Stimulated activated CD4-positive, alpha-beta T cell treated with anti-CD3 and anti-CD28 coated beads, Interleukin-2, amount 100 ng/mL, for 4 hours (primary cell): ENCODE results near the gene PLPPR3.
"Not testable (repeated sequence)": the region's sequence is repeated elsewhere in the genome, so short reads cannot be mapped to it uniquely, and the experiment has no call there.

ENCODE experiments used
- DNase-seq: peaks from one replicate; pipeline ENCODE4 v3.0.0-alpha.2; 2020; ENCODE audit warnings: low read depth

Gene PLPPR3

GRCh38 chr19:854549-854948 lies 32.8 kb upstream of the PLPPR3 start:
- DNase-seq, result no peak

DNA sequence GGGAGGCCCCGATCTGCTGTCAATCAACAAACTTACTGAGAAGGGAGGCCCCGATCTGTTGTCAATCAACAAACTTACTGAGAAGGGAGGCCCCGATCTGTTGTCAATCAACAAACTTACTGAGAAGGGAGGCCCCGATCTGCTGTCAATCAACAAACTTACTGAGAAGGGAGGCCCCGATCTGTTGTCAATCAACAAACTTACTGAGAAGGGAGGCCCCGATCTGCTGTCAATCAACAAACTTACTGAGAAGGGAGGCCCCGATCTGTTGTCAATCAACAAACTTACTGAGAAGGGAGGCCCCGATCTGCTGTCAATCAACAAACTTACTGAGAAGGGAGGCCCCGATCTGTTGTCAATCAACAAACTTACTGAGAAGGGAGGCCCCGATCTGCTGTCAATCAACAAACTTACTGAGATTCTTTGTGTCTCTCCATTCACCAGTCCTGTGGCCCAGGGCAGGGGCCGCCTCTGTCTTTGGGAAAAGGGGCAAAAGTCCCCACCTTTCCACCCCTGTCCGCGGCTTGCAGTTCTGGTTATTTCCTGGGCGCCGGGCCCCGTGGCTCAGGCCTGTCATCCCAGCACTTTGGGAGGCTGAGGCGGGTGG lies 32.0 kb upstream of the PLPPR3 start:
- not testable (repeated sequence) for DNase-seq

DNA sequence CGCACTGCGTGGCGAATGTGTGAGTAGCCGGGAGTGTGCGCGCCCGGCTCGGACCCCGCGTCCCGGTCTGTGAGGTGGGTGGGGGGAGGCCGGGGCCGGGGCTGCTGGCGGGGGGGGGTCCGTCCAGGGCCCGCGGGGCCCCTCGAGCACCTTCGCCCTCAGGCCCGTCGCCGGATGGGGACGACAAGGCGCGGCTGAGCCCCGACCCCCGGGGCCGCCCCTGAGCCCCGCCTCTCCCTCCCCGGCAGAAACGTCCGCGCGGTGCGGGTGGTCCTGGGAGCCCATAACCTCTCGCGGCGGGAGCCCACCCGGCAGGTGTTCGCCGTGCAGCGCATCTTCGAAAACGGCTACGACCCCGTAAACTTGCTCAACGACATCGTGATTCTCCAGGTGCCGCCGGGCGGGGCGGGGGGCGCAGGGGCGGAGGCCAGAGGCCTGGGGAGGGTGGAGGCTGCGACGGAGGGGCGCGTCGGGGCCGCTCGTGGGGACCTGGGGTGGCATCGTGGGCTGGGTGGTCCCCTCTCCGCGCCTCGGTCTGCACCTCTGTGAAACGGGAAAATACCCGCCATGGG lies 31.3 kb upstream of the PLPPR3 start:
- no peak for DNase-seq

DNA sequence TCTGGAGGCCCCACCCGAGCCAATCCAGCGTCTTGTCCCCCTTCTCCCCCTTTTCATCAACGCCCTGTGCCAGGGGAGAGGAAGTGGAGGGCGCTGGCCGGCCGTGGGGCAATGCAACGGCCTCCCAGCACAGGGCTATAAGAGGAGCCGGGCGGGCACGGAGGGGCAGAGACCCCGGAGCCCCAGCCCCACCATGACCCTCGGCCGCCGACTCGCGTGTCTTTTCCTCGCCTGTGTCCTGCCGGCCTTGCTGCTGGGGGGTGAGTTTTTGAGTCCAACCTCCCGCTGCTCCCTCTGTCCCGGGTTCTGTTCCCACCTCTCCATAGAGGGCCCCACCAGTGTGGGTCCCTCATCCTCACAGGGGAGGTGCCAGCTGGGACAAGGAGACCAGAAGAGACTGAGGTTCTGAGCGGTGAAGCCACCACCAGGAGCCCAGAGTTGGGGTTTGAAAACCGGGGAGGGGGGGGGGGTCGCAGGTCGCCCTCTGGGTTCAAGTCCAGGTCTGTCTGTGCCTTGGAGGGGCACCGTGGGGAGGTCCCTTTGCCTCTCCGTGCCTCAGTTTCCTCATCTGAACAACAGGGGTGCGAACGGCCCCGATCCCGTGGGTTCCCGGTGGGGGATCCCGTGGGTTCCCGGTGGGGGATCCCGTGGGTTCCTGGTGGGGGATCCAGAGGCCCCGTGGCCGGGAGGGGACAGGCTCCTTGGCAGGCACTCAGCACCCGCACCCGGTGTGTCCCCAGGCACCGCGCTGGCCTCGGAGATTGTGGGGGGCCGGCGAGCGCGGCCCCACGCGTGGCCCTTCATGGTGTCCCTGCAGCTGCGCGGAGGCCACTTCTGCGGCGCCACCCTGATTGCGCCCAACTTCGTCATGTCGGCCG lies 30.6 kb upstream of the PLPPR3 start, which contains the start of gene ELANE:
Gene ELANE (plus strand): TSS at position 168 of the 878 bp plus-strand sequence. CDS start 26 bp downstream, at position 194.
- DNase-seq, result no peak

DNA sequence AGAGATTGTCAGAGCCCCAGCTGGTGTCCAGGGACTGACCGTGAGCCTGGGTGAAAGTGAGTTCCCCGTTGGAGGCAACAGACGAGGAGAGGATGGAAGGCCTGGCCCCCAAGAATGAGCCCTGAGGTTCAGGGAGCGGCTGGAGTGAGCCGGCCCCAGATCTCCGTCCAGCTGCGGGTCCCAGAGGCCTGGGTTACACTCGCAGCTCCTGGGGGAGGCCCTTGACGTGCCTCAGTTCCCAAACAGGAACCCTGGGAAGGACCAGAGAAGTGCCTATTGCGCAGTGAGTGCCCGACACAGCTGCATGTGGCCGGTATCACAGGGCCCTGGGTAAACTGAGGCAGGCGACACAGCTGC lies 29.2 kb upstream of the PLPPR3 start:
- DNase-seq, result no peak

DNA sequence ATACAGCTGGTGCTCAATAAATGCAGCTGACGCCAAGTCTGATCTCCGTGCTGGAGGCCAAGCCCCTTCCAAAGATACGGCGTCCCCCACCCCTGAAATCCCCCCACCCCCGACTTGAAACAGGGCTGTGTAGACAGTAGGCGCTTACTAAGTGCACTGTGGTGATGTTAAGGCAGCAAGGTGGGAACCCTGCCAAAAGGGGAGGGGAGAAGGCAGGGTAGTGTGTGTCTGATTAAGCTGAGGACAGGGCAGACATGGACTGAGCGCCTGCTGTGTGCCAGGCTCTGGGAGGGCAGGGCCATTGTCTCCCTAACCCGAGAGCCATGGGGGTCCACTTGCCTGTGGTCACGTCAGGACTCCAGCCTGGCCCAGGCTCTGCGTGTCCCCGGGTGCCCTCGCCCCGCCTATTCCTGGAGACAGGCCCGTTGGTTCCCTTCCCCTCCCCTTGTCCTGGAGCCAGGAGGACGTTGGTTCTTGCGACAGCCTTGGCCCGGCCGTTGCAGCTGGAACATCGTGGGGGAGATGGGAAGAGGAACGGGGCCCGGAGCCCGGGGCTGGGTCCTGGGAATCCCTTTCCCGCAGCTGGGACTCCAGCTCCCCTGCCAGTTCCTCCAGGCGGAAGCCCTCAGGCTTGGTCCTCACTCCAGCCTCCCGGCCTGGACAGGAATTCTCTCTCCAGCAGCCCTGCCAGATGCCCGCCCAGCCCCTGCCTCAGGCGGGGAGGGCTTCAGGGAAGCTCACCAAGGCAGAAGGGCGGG lies 28.6 kb upstream of the PLPPR3 start:
- DNase-seq, result no peak

- DNase-seq, result not testable (repeated sequence)
Observed at GRCh38 chr19:849195-849594, 27.4 kb upstream of the PLPPR3 start.

DNA sequence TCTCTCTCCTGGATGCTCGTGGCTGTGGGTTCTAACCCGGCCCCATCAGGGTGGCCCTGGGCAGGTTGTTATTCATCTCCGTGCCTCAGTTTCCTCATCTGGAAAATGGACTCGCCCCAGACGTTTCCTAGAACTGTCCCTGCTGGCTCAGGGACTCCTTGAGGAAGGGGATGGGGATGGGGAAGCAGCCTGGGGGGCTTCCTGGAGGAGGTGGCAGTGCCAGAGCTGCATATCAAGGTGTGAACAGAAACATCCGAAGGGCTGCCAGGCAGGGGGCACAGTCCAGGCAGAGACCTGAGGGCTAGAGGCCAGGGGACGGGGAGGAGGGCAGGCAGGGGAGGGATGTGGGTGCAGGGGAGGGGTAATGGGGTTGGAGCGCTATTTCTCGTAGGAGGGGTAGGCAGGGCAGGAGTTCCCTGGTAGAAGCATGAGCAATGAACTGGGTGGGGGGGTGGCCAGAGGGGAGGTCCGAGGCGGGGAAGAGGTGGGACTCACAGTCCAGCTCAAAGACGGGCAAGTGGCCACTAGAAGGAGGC lies 26.7 kb upstream of the PLPPR3 start:
- no peak for DNase-seq

DNA sequence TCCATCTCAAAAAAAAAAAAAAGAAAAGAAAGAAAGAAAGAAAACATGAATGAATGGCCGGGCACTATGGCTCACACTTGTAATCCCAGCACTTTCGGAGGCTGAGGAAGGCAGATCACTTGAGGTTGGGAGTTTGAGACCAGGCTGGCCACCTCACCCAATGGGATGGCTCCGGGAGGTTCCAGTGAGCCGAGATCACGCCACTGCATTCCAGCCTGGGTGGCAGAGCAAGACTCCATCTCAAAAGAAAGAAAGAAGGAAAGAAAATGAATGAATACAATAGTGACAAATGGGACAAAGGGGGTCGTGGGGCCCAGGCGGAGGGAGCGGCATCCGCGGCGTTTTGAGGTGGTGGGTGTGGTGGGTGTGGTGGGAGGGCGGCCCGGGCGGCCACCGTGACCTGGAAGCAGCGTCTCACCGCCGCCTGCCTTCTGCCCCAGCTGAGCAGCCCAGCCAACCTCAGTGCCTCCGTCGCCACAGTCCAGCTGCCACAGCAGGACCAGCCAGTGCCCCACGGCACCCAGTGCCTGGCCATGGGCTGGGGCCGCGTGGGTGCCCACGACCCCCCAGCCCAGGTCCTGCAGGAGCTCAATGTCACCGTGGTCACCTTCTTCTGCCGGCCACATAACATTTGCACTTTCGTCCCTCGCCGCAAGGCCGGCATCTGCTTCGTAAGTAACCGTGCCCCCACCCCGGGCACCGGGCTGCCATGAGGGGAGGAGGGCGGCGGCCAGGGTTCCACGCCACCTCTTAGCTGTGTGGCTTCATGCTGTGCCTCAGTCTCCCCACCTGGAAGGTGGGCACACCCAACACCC lies 24.2 kb upstream of the PLPPR3 start:
- DNase-seq, result no peak

GRCh38 chr19:844546-844971 lies 22.8 kb upstream of the PLPPR3 start:
- no peak for DNase-seq

- no peak for DNase-seq
Observed at GRCh38 chr19:843836-844545, 22.2 kb upstream of the PLPPR3 start.

GRCh38 chr19:843180-843835 lies 21.6 kb upstream of the PLPPR3 start:
- no peak for DNase-seq

DNA sequence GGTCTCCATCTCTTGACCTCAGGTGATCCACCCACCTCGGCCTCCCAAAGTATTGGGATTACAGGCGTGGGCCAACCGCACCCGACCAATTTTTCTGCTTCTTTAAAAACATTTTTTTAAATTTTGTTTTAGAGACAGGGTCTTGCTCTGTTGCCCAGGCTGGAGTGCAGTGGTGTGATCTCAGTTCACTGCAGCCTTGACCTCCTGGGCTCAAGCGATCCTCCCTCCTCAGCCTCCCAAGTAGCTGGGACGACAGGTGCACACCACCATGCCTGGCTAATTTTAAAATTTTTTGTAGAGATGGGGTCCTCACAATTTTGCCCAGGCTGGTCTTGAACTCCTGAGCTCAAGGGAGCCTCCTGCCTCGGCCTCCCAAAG lies 21.0 kb upstream of the PLPPR3 start:
- DNase-seq, result not testable (repeated sequence)

- no peak for DNase-seq
Observed at GRCh38 chr19:840519-841206, 18.9 kb upstream of the PLPPR3 start, which contains the start of gene PRTN3. Gene PRTN3, plus strand, starts transcription at chr19:840999. Its CDS starts 10 bp downstream, at chr19:841009.

GRCh38 chr19:835210-835810 lies 13.6 kb upstream of the PLPPR3 start:
- no peak for DNase-seq

GRCh38 chr19:834216-834615 lies 12.5 kb upstream of the PLPPR3 start:
- no peak for DNase-seq

DNA sequence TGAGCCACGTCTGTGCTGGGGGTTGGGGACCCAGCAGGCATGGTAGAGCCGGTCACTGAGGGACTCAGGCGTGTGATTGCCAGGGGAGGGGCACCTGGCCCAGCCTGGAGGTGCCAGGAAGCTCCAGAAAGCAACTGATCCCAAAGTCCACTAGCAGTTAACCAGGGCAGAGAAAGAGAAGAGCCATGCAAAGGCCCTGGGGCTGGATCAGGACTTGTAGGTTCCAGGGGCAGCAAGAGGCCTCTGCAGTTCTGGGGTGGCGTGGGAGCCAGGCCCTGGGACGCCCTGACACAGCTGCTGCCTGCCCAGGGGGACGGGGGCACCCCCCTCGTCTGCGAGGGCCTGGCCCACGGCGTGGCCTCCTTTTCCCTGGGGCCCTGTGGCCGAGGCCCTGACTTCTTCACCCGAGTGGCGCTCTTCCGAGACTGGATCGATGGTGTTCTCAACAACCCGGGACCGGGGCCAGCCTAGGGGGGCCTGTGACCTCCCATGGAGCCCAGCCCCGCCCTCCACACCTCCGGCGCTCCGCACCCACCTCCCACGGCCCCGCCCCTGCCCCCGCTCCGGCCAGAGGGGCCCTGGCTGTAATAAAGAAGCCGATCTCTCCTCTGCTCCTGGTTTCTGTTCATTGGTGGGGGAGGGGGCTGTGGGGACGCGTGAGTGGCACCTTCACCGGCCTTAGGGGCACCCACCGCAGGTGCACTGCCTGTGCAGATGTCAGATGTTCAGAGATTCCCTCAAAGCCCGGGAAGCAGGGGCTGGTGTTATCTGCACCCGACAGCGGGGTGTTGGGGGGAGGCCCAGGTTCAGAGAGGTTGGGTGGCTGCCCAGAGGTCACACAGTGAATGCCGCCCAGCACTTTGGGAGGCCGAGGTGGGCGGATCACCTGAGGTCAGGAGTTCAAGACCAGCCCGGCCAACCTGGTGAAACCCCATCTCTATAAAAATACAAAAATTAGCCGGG lies 9.9 kb upstream of the PLPPR3 start:
- no peak for DNase-seq
